Mesenchymal stem cell (in vitro differentiated cells and primary cell): ENCODE data around the gene KIF18B.

Experiments used
- DNase-seq: peaks from one replicate; pipeline ENCODE4 v3.0.0-alpha.2; 2013
- H2AFZ ChIP-seq: one replicate; pipeline ENCODE4 v1.6.1; 2013; ENCODE audit warnings: low read depth, mild to moderate bottlenecking, control low read depth, inconsistent platforms, low read length, moderate library complexity
- H2AK5ac ChIP-seq: 2 replicates; pipeline ENCODE4 v1.6.1; 2013; ENCODE audit warnings: low read length, moderate library complexity, mild to moderate bottlenecking, inconsistent platforms; ENCODE audit not compliant: severe bottlenecking
- H2BK120ac ChIP-seq: one replicate; pipeline ENCODE4 v1.6.1; 2013; ENCODE audit warnings: low read depth, mild to moderate bottlenecking, inconsistent platforms, low read length, moderate library complexity
- H2BK12ac ChIP-seq, 2 experiments: one replicate each; pipeline ENCODE4 v1.6.1; 2013; ENCODE audit warnings: inconsistent platforms in 2 of 2, low read length in 2 of 2, mild to moderate bottlenecking in 2 of 2, moderate library complexity in 2 of 2, control low read depth in 1 of 2
- H2BK15ac ChIP-seq: one replicate; pipeline ENCODE4 v1.6.1; 2013; ENCODE audit warnings: mild to moderate bottlenecking, low read depth, inconsistent platforms; ENCODE audit not compliant: poor library complexity, severe bottlenecking
- H2BK5ac ChIP-seq: 2 replicates; pipeline ENCODE4 v1.6.1; 2013; ENCODE audit warnings: low read depth, mild to moderate bottlenecking, low read length, control low read depth, inconsistent platforms; ENCODE audit not compliant: poor library complexity, severe bottlenecking
- H3K14ac ChIP-seq, 2 experiments: one replicate each; pipeline ENCODE4 v1.6.1; 2013; ENCODE audit warnings: inconsistent platforms in 2 of 2, low read length in 2 of 2, control low read depth in 1 of 2, mild to moderate bottlenecking in 1 of 2, moderate library complexity in 1 of 2
- H3K18ac ChIP-seq, 2 experiments: one replicate each; pipeline ENCODE4 v1.6.1; 2013; ENCODE audit warnings: inconsistent platforms in 2 of 2, low read length in 2 of 2, control low read depth in 1 of 2, low read depth in 1 of 2, mild to moderate bottlenecking in 1 of 2
- H3K23ac ChIP-seq, 2 experiments: one replicate each; pipeline ENCODE4 v1.6.1; 2013; ENCODE audit warnings: inconsistent platforms in 2 of 2, low read length in 2 of 2, mild to moderate bottlenecking in 2 of 2, moderate library complexity in 2 of 2, control low read depth in 1 of 2
- H3K27ac ChIP-seq: 2 replicates; pipeline ENCODE4 v1.5.1; 2013; ENCODE audit warnings: mild to moderate bottlenecking, moderate library complexity, low read length, control low read depth, inconsistent platforms; ENCODE audit not compliant: poor library complexity, severe bottlenecking
- H3K27me3 ChIP-seq, 2 experiments: 2 replicates each; pipeline versions ENCODE4 v1.6.1 to v1.7.0; 2013; ENCODE audit warnings: low read length in 2 of 2, mild to moderate bottlenecking in 2 of 2, moderate library complexity in 2 of 2, control low read depth in 1 of 2, inconsistent platforms in 1 of 2; ENCODE audit not compliant: control insufficient read depth in 1 of 2, insufficient read depth in 1 of 2
- H3K36me3 ChIP-seq, 2 experiments: 2 replicates each; pipeline versions ENCODE4 v1.6.1 to v1.7.0; 2013; ENCODE audit warnings: low read length in 2 of 2, control low read depth in 1 of 2, inconsistent platforms in 1 of 2, low read depth in 1 of 2, mild to moderate bottlenecking in 1 of 2; ENCODE audit not compliant: insufficient read depth in 2 of 2, control insufficient read depth in 1 of 2
- H3K4ac ChIP-seq, 2 experiments: one replicate each; pipeline ENCODE4 v1.6.1; 2013; ENCODE audit warnings: inconsistent platforms in 2 of 2, low read length in 2 of 2, mild to moderate bottlenecking in 2 of 2, moderate library complexity in 2 of 2, control low read depth in 1 of 2, low read depth in 1 of 2
- H3K4me1 ChIP-seq: 2 replicates; pipeline ENCODE4 v1.6.1; 2013; ENCODE audit warnings: low read depth, low read length, control low read depth; ENCODE audit not compliant: control insufficient read depth, insufficient read depth
- H3K4me2 ChIP-seq: 2 replicates; pipeline ENCODE4 v1.6.1; 2013; ENCODE audit warnings: low read length, mild to moderate bottlenecking, inconsistent platforms; ENCODE audit not compliant: poor library complexity, severe bottlenecking
- H3K4me3 ChIP-seq, 2 experiments: 2 replicates each; pipeline versions ENCODE4 v1.5.1 to v1.7.0; 2013; ENCODE audit warnings: low read length in 2 of 2, mild to moderate bottlenecking in 2 of 2, control low read depth in 1 of 2, low read depth in 1 of 2; ENCODE audit not compliant: insufficient read depth in 1 of 2
- H3K79me1 ChIP-seq: replicated peaks from 2 replicates; pipeline ENCODE4 v1.6.1; 2013; ENCODE audit warnings: mild to moderate bottlenecking, control low read depth, low read length, inconsistent platforms; ENCODE audit not compliant: poor library complexity, severe bottlenecking
- H3K9ac ChIP-seq: 2 replicates; pipeline ENCODE4 v1.7.0; 2013; ENCODE audit warnings: mild to moderate bottlenecking, low read length, moderate library complexity
- H3K9me3 ChIP-seq: 2 replicates; pipeline ENCODE4 v1.7.0; 2013; ENCODE audit warnings: mild to moderate bottlenecking, low read length; ENCODE audit not compliant: control insufficient read depth
- H4K8ac ChIP-seq: one replicate; pipeline ENCODE4 v1.6.1; 2013; ENCODE audit warnings: inconsistent platforms, mild to moderate bottlenecking, low read length, moderate library complexity
- H4K91ac ChIP-seq: one replicate; pipeline ENCODE4 v1.6.1; 2013; ENCODE audit warnings: mild to moderate bottlenecking, low read length, inconsistent platforms
- WGBS: methylation state at CpG from one replicate; pipeline ENCODE4 v1.1.7; 2013; ENCODE audit warnings: mixed read lengths; 5-methylcytosine and 5-hydroxymethylcytosine counted together

Gene KIF18B

GRCh38 chr17:44992242-44992939 lies 44.8 kb upstream of the KIF18B start:
- no peak overlapping the region for H2AFZ ChIP-seq
- H3K4me2 ChIP-seq, result no peak overlapping the region
- no peaks in the 10 kb centered on the region for H3K79me1 ChIP-seq
- H3K9me3 ChIP-seq, result no peaks in the 10 kb centered on the region
- H3K27ac ChIP-seq, result no peak overlapping the region
- H3K4me1 ChIP-seq, result peaks cover 5% of the 10 kb centered on the region
- no peak for DNase-seq
- H3K4me3 ChIP-seq, result no peak overlapping the region
- H4K8ac ChIP-seq, result peak overlapping the region; percentile 24
- H3K36me3 ChIP-seq, result no peaks in the 10 kb centered on the region
- no peak overlapping the region for H4K91ac ChIP-seq
- H3K27me3 ChIP-seq, result peaks cover 37 to 84% of the 10 kb centered on the region in 2 experiments
- H3K9ac ChIP-seq, result no peak overlapping the region
- H3K18ac ChIP-seq, result no peak overlapping the region
- WGBS, result 73% methylated on average over 5 of the region's 5 CpGs
- H3K4ac ChIP-seq, result no peak overlapping the region
- no peak overlapping the region for H2BK15ac ChIP-seq
- H3K23ac ChIP-seq, result no peak overlapping the region
- no peak overlapping the region for H2BK5ac ChIP-seq
- no peak overlapping the region for H2BK12ac ChIP-seq
- no peak overlapping the region for H2BK120ac ChIP-seq
- no peak overlapping the region for H3K14ac ChIP-seq
- no peak overlapping the region for H2AK5ac ChIP-seq

- no peak overlapping the region for H2BK12ac ChIP-seq
- H2BK120ac ChIP-seq, result no peak overlapping the region
- no peak overlapping the region for H3K18ac ChIP-seq
- H2AFZ ChIP-seq, result no peak overlapping the region
- H3K14ac ChIP-seq, result no peak overlapping the region
- no peak overlapping the region for H3K9ac ChIP-seq
- H3K9me3 ChIP-seq, result no peaks in the 10 kb centered on the region
- no peak overlapping the region for H4K91ac ChIP-seq
- no peaks in the 10 kb centered on the region for H3K36me3 ChIP-seq
- no peaks in the 10 kb centered on the region for H3K79me1 ChIP-seq
- no peak overlapping the region for H2BK5ac ChIP-seq
- WGBS, result 72% methylated on average over 7 of the region's 10 CpGs
- H3K4me3 ChIP-seq, result no peak overlapping the region
- H3K4me2 ChIP-seq, result no peak overlapping the region
- DNase-seq, result no peak
- H3K4me1 ChIP-seq, result peaks cover 8% of the 10 kb centered on the region
- no peak overlapping the region for H3K27ac ChIP-seq
- H2BK15ac ChIP-seq, result no peak overlapping the region
- H2AK5ac ChIP-seq, result no peak overlapping the region
- peaks cover 28 to 83% of the 10 kb centered on the region in 2 experiments for H3K27me3 ChIP-seq
- no peak overlapping the region for H4K8ac ChIP-seq
- H3K4ac ChIP-seq, result no peak overlapping the region
- H3K23ac ChIP-seq, result no peak overlapping the region
These were observed 43.4 kb upstream of the KIF18B start for GRCh38 chr17:44990994-44991393.

GRCh38 chr17:44989552-44990138 lies 42.1 kb upstream of the KIF18B start:
- Histone ChIP-seq H4K8ac (no peak overlapping the region), H2BK120ac (no peak overlapping the region), H3K4me1 (peaks cover 8% of the 10 kb centered on the region), H3K4me2 (no peak overlapping the region), H2BK5ac (no peak overlapping the region), H3K14ac (no peak overlapping the region), H3K79me1 (no peaks in the 10 kb centered on the region), H3K23ac (no peak overlapping the region), H4K91ac (peak overlapping the region; percentile 29), H2AK5ac (no peak overlapping the region), H2AFZ (no peak overlapping the region), H3K9ac (no peak overlapping the region), H3K27me3 (peaks cover 26 to 82% of the 10 kb centered on the region in 2 experiments), H3K4me3 (no peak overlapping the region), H3K36me3 (no peaks in the 10 kb centered on the region), H2BK12ac (no peak overlapping the region), H3K27ac (no peak overlapping the region), H3K18ac (no peak overlapping the region), H3K9me3 (no peaks in the 10 kb centered on the region), H2BK15ac (no peak overlapping the region), H3K4ac (peak overlapping the region in 1 of 2 experiments; percentile 2)
- DNase-seq, result no peak
- WGBS, result 94% methylated on average over 16 of the region's 17 CpGs

GRCh38 chr17:44988044-44988942 lies 40.7 kb upstream of the KIF18B start:
- H4K91ac ChIP-seq, result peak overlapping the region; percentile 82
- no peak overlapping the region for H3K23ac ChIP-seq
- H2BK12ac ChIP-seq, result peak overlapping the region in 1 of 2 experiments; percentile 73
- WGBS, result 75% methylated on average over 34 of the region's 34 CpGs
- peak overlapping the region; percentile 73 to 89 for H3K18ac ChIP-seq
- peak overlapping the region; percentile 67 for H2BK15ac ChIP-seq
- H2BK5ac ChIP-seq, result no peak overlapping the region
- no peak overlapping the region for H2AK5ac ChIP-seq
- peak overlapping the region in 1 of 2 experiments; percentile 57 for H3K4ac ChIP-seq
- H2AFZ ChIP-seq, result peak overlapping the region; percentile 49
- no peak overlapping the region for H3K4me2 ChIP-seq
- no peak overlapping the region for H3K27ac ChIP-seq
- no peak overlapping the region for H3K4me3 ChIP-seq
- H4K8ac ChIP-seq, result peak overlapping the region; percentile 66
- H3K9me3 ChIP-seq, result no peaks in the 10 kb centered on the region
- H3K79me1 ChIP-seq, result no peaks in the 10 kb centered on the region
- H3K9ac ChIP-seq, result no peak overlapping the region
- peaks cover 23 to 68% of the 10 kb centered on the region in 2 experiments for H3K27me3 ChIP-seq
- no peak overlapping the region for H2BK120ac ChIP-seq
- H3K14ac ChIP-seq, result no peak overlapping the region
- no peak for DNase-seq
- no peaks in the 10 kb centered on the region for H3K36me3 ChIP-seq
- H3K4me1 ChIP-seq, result peaks cover 8% of the 10 kb centered on the region
